Urinary bladder (tissue), 4 donors: Measurements from ENCODE around the gene GHRH. TPM values are rescaled to one million over a fixed set of nuclear protein-coding genes. Genes with fewer than 3 reads are reported as not detected.

Experiments used
- DNase-seq: peaks from one replicate; pipeline ENCODE4 v3.0.0-alpha.2; 2015; ENCODE audit errors: extremely low spot score
- H3K27ac ChIP-seq: one replicate; pipeline ENCODE4 v1.5.1; 2013; ENCODE audit warnings: low read depth, mild to moderate bottlenecking, moderate library complexity
- H3K36me3 ChIP-seq: one replicate; pipeline ENCODE4 v1.6.1; 2013; ENCODE audit warnings: mild to moderate bottlenecking, moderate library complexity; ENCODE audit not compliant: insufficient read depth
- H3K4me1 ChIP-seq: one replicate; pipeline ENCODE4 v1.6.1; 2013; ENCODE audit warnings: mild to moderate bottlenecking, moderate library complexity; ENCODE audit not compliant: insufficient read depth
- H3K4me3 ChIP-seq: one replicate; pipeline ENCODE4 v1.5.1; 2013; ENCODE audit warnings: low read depth, low read length
- WGBS: extraction: QIAGEN DNeasy Blood & Tissue Kit; methylation state at CpG from one replicate; pipeline ENCODE4 v1.1.7; 2013; 5-methylcytosine and 5-hydroxymethylcytosine counted together
- polyA plus RNA-seq: library from polyadenylated mRNA; stranded (reverse); fragments of 200-250 nt; gene quantifications from one replicate; pipeline ENCODE4 v1.2.3, GENCODE V29; 2013
- total RNA-seq: library from RNA; depleted of rRNA; stranded (reverse); fragments of >200 nt; gene quantifications from one replicate; pipeline ENCODE4 v1.2.3, GENCODE V29; 2014
- donor health status: healthy with polysubstance abuse.
- donor health status: healthy.

The GHRH gene
- total and polyA plus RNA-seq, 2 donors = not detected

- 71% methylated on average over 6 of the region's 6 CpGs for WGBS
- Histone ChIP-seq H3K4me1 (no peaks in the 10 kb centered on the region), H3K36me3 (no peaks in the 10 kb centered on the region), H3K27ac (no peak overlapping the region), H3K4me3 (no peak overlapping the region)
- no peak for DNase-seq
Observed at GRCh38 chr20:37263686-37264085, 2.1 kb upstream of the GHRH start.

- DNase-seq = no peak
- WGBS = 67% methylated on average over 8 of the region's 8 CpGs
- Histone ChIP-seq H3K27ac (no peak overlapping the region), H3K4me1 (no peaks in the 10 kb centered on the region), H3K36me3 (no peaks in the 10 kb centered on the region), H3K4me3 (no peak overlapping the region)
Observed at GRCh38 chr20:37262505-37262904, 891 bp upstream of the GHRH start.

DNA sequence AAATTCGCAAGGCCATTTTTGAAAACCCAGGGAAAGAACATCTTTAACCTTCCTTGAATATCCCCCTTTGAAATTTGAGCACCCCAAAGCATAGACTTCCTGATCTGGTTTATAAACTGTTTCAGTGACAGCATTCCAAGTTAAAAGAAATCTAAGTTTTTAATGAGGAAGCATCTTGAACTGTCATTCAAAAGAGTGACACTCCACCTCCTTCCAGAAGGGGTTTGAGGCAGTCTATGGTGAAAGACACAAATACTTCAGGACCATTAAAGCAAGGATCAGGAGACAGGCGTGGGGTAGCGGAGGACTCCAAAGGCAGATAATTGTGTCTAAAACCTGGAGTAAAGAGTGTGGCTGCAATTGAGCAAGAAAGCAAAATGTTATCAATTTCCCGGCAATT is 691 bp downstream of the GHRH start:
- Histone ChIP-seq H3K36me3 (no peaks in the 10 kb centered on the region), H3K4me1 (no peaks in the 10 kb centered on the region), H3K27ac (no peak overlapping the region), H3K4me3 (no peak overlapping the region)
- no peak for DNase-seq
- WGBS = 75% methylated on average over 4 of the region's 4 CpGs

- WGBS = 63% methylated on average over 3 of the region's 3 CpGs
- Histone ChIP-seq H3K36me3 (no peaks in the 10 kb centered on the region), H3K4me3 (no peak overlapping the region), H3K27ac (no peak overlapping the region), H3K4me1 (no peaks in the 10 kb centered on the region)
- DNase-seq = no peak
Observed at GRCh38 chr20:37259865-37260264, 1.7 kb downstream of the GHRH start.

DNA sequence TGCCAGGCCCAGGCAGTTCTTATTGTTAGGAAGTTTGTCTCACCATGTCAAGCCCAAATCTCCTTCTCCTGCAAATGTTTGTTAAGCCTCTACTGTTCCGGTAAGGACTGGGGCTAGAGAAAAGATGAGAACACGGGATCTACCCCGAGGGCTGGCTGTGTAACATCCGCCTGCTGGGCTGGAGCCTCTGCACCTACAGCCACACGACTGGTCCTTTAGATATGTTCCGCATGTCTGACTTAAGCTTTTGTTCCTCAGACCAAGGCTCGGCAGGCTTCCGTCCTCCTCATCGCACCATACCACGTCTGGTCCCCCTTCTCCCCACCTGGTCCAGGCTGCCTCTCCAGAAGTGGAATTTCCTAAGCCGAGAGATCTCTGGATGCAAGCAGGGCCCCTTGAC is 2.6 kb downstream of the GHRH start:
- no peak for DNase-seq
- no peaks in the 10 kb centered on the region for H3K4me1 ChIP-seq
- no peak overlapping the region for H3K4me3 ChIP-seq
- WGBS = 72% methylated on average over 11 of the region's 11 CpGs
- no peak overlapping the region for H3K27ac ChIP-seq
- no peaks in the 10 kb centered on the region for H3K36me3 ChIP-seq

GRCh38 chr20:37257988-37258387 is 3.6 kb downstream of the GHRH start:
- 66% methylated on average over 9 of the region's 9 CpGs for WGBS
- no peak overlapping the region for H3K27ac ChIP-seq
- DNase-seq = no peak
- H3K4me1 ChIP-seq = no peaks in the 10 kb centered on the region
- no peak overlapping the region for H3K4me3 ChIP-seq
- H3K36me3 ChIP-seq = no peaks in the 10 kb centered on the region

DNA sequence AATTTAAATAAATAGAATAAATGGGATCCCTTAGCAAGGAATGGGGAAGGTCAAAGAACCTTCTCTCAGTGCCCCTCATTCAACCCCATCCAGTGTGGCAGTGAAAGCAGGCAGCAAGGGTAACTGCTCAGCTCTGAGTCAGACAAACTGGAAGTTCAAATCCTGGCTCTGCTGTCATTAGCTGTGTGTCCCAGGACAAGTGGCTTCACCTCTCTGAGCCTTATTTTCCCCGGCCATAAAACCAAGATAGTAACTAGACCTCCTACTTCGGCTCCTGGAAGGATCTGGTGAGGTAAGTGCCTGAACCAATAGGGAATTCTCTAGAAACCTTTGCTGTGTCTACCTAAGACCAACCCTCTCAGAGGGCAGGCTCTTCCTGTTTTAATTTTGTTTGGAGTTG is 4.1 kb downstream of the GHRH start:
- no peaks in the 10 kb centered on the region for H3K4me1 ChIP-seq
- no peaks in the 10 kb centered on the region for H3K36me3 ChIP-seq
- no peak for DNase-seq
- 74% methylated on average over 2 of the region's 2 CpGs for WGBS
- H3K4me3 ChIP-seq = no peak overlapping the region
- H3K27ac ChIP-seq = no peak overlapping the region

DNA sequence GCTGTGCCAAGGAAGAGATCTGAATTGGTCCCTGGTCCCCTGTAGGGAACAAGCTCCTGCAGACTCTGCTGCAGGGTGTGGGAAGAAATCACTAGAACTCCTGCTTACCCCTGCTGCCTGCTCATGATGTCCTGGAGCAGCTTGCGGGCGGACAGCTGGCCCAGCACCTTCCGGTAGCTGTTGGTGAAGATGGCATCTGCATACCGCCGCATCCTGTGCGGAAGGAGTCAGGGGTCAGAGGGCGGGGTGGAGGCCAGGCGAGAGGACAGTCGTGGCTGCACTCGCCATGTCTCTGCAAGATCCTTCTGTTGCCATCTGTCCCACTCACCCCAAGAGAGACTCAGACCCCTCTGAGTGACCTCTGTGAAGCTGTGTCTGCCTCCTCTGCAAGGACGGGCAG is 5.3 kb downstream of the GHRH start:
- H3K4me3 ChIP-seq = no peak overlapping the region
- no peaks in the 10 kb centered on the region for H3K36me3 ChIP-seq
- DNase-seq = no peak
- H3K27ac ChIP-seq = no peak overlapping the region
- WGBS = 84% methylated on average over 11 of the region's 11 CpGs
- no peaks in the 10 kb centered on the region for H3K4me1 ChIP-seq

DNA sequence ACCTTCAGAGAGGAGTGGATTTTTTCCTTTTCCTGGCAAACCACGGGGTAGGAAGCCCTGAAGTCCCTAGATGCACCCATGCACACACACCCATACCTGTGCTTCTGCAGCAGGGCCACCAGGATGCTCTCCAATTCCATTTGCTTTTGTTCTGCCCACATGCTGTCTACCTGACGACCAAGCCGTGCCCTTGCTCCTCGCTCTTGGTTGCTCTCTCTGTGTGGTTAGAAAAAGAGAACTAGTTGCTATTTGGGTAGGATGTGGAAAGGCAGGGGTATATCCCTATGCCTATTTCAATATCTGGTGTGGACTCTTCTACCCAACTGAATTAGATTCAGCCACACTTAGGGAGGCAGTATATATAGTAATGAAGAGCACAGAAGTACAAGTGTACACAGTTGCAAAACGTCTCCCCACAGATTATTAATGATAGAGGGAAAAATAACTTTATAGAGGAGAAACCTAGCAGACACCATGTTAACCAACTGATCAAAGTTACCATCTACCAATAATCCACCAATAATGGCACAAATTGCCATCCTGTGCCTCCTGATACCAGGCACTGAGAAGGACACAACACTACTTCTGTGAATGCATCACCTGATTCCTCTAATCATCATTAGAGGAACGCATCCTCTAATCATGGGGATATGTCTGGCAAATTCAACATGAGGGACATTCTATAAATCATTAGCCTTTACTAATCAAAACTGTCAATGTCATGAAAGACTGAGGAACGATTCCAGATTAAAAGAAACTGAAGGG is 7.3 kb downstream of the GHRH start:
- 88% methylated on average over 7 of the region's 7 CpGs for WGBS
- no peaks in the 10 kb centered on the region for H3K36me3 ChIP-seq
- no peak overlapping the region for H3K27ac ChIP-seq
- H3K4me1 ChIP-seq = no peaks in the 10 kb centered on the region
- H3K4me3 ChIP-seq = no peak overlapping the region
- DNase-seq = no peak

DNA sequence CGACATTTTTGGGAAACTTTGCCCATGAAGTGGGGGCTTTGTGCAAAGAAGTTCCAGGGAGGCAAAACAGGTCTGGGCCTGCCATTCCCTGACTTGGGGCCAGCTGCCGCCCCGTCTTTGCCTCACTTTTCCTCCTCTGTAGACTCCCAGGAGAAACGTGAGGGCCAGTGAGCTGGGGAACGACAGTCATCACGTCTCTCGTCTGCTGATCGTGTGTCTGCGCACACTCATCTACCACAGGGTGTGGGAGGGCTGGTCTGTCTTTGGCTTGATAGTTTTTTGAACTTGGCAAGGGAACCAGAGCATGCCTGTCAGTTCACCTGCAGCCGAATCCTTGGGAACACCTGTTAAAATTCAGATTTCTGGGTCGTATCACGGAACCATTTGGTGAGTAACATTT is 8.5 kb downstream of the GHRH start:
- WGBS = 83% methylated on average over 12 of the region's 12 CpGs
- H3K4me3 ChIP-seq = no peak overlapping the region
- no peak for DNase-seq
- no peaks in the 10 kb centered on the region for H3K4me1 ChIP-seq
- H3K27ac ChIP-seq = no peak overlapping the region
- no peaks in the 10 kb centered on the region for H3K36me3 ChIP-seq

DNA sequence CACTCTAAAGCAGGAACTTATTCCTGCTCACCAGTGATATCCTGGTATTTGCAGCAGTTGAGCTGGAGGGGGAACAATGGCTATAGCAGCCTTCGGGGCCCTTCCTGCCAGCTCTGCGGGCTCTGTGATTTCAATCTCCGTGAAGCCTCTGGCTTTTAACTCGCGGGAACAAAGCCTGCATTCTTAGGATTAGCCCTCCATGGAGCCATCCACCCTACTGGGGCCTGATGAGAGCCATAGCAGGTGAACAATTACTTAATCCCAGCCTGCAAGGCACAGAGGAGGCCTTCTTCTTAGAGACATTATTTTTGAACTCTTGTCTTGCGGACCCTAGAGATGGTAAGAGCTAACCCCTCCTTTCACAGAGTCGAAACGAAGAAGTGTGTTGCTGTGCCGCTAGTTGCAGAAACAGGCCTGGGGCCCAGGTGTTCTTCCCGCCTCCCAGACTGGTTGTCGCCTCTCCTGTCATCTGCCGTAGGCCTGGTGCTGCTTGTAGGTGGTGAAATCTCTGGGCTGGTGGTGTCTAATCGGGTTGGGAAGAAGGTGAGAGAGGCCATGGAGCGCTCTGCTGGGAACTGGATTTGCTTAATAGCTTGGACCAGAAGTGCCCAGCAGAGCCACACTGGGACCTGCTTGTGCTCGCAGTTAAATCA is 9.7 kb downstream of the GHRH start:
- H3K4me3 ChIP-seq = no peak overlapping the region
- H3K36me3 ChIP-seq = no peaks in the 10 kb centered on the region
- DNase-seq = no peak
- H3K27ac ChIP-seq = no peak overlapping the region
- WGBS = 72% methylated on average over 15 of the region's 15 CpGs
- H3K4me1 ChIP-seq = no peaks in the 10 kb centered on the region

- Histone ChIP-seq H3K4me3 (no peak overlapping the region), H3K36me3 (no peaks in the 10 kb centered on the region), H3K4me1 (no peaks in the 10 kb centered on the region), H3K27ac (no peak overlapping the region)
- WGBS = 97% methylated on average over 2 of the region's 2 CpGs
- DNase-seq = no peak
Observed at GRCh38 chr20:37249304-37249703, 12.3 kb downstream of the GHRH start.

DNA sequence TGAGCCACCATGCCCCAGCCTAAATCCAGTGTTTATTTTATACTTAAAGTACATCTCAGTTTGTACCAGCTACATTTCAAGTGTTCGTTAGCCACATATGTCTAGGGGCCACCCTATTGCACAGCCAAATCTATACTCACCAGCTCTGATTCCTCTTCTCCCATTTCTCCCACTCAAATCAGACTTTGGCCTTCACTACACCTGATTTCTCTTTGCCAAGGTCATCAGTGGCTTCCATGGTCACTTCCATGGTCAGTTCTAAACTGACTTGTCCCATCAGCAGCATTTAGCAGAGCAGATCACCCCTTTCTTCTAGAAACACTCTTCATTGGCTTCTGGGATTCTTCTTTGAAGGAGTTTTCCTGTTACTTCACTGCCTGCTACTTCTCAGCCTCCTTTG is 14.1 kb downstream of the GHRH start:
- Histone ChIP-seq H3K4me3 (no peak overlapping the region), H3K36me3 (no peaks in the 10 kb centered on the region), H3K27ac (no peak overlapping the region), H3K4me1 (no peaks in the 10 kb centered on the region)
- 57% methylated on average over 1 of the region's 1 CpG for WGBS
- no peak for DNase-seq

DNA sequence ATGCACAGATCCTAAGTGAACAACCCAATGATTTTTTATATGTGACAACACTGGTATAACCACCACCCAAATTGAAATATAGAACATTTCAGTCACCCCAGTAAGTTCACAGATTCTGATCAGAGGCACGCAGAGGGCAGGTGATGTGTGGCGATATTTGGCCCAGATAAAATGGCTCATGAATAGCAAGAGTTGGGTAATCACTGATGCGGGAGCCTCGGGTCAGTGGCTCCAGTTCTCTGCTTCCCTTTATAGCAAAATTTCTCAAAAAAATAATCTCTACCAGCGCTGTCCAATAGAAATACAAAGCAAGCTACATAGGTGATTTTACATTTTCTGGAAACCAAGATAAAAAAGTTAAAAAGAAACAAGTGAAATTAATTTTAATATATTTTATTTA is 14.9 kb downstream of the GHRH start:
- H3K4me1 ChIP-seq = no peaks in the 10 kb centered on the region
- no peak overlapping the region for H3K4me3 ChIP-seq
- H3K36me3 ChIP-seq = no peaks in the 10 kb centered on the region
- 96% methylated on average over 5 of the region's 5 CpGs for WGBS
- no peak overlapping the region for H3K27ac ChIP-seq
- DNase-seq = no peak
